Measurements from ENCODE around the gene ACOXL.
"Not testable (repeated sequence)": the region's sequence is repeated elsewhere in the genome, so short reads cannot be mapped to it uniquely, and the experiment has no call there.

Gene ACOXL

GRCh38 chr2:110834134-110834827 lies 101.9 kb downstream of the ACOXL start:
- no peak for DNase-seq

GRCh38 chr2:110836671-110837070 lies 104.3 kb downstream of the ACOXL start:
- DNase-seq, result no peak

GRCh38 chr2:110837446-110838409 lies 105.4 kb downstream of the ACOXL start:
- DNase-seq, result no peak

- DNase-seq, result no peak
Observed at GRCh38 chr2:110838657-110839384, 106.4 kb downstream of the ACOXL start.

- no peak for DNase-seq
Observed at GRCh38 chr2:110840508-110840907, 108.1 kb downstream of the ACOXL start.

- DNase-seq, result no peak
Observed at GRCh38 chr2:110842048-110842447, 109.7 kb downstream of the ACOXL start.

GRCh38 chr2:110843496-110843895 lies 111.1 kb downstream of the ACOXL start:
- DNase-seq, result no peak

- no peak for DNase-seq
Observed at GRCh38 chr2:110843959-110844510, 111.7 kb downstream of the ACOXL start.

GRCh38 chr2:110847651-110848050 lies 115.3 kb downstream of the ACOXL start:
- DNase-seq, result no peak

GRCh38 chr2:110848071-110848470 lies 115.7 kb downstream of the ACOXL start:
- DNase-seq, result no peak

GRCh38 chr2:110848519-110849030 lies 116.2 kb downstream of the ACOXL start:
- no peak for DNase-seq

- no peak for DNase-seq
Observed at GRCh38 chr2:110851531-110851930, 119.2 kb downstream of the ACOXL start.

GRCh38 chr2:110852051-110852450 lies 119.7 kb downstream of the ACOXL start:
- no peak for DNase-seq

GRCh38 chr2:110852541-110853263 lies 120.3 kb downstream of the ACOXL start:
- no peak for DNase-seq

- DNase-seq, result no peak
Observed at GRCh38 chr2:110853516-110853915, 121.1 kb downstream of the ACOXL start.

GRCh38 chr2:110853948-110854347 lies 121.6 kb downstream of the ACOXL start:
- no peak for DNase-seq

- DNase-seq, result no peak
Observed at GRCh38 chr2:110854355-110855081, 122.1 kb downstream of the ACOXL start.

- DNase-seq, result not testable (repeated sequence)
Observed at GRCh38 chr2:110855841-110856240, 123.5 kb downstream of the ACOXL start.

- no peak for DNase-seq
Observed at GRCh38 chr2:110858135-110858725, 125.9 kb downstream of the ACOXL start.

GRCh38 chr2:110858993-110859701 lies 126.8 kb downstream of the ACOXL start:
- DNase-seq, result no peak

Data from amniotic stem cell (primary cell).